SHP77 treated with DMSO at 0.1 percent for 48 hours (cell line): ENCODE measurements around the gene UNC5C.

Source experiments
- DNase-seq: peaks from one replicate; lab custom pipeline; 2025; lab: John Stamatoyannopoulos, UW

Gene UNC5C

GRCh38 chr4:95402299-95402698 lies 146.5 kb downstream of the UNC5C start:
- no peak for DNase-seq

GRCh38 chr4:95398217-95398616 lies 150.6 kb downstream of the UNC5C start:
- no peak for DNase-seq

GRCh38 chr4:95394752-95395306 lies 153.9 kb downstream of the UNC5C start:
- no peak for DNase-seq

GRCh38 chr4:95393821-95394220 lies 155.0 kb downstream of the UNC5C start:
- DNase-seq = no peak

- no peak for DNase-seq
These were observed 159.9 kb downstream of the UNC5C start for GRCh38 chr4:95388911-95389310.

GRCh38 chr4:95387719-95388118 lies 161.1 kb downstream of the UNC5C start:
- no peak for DNase-seq

DNA sequence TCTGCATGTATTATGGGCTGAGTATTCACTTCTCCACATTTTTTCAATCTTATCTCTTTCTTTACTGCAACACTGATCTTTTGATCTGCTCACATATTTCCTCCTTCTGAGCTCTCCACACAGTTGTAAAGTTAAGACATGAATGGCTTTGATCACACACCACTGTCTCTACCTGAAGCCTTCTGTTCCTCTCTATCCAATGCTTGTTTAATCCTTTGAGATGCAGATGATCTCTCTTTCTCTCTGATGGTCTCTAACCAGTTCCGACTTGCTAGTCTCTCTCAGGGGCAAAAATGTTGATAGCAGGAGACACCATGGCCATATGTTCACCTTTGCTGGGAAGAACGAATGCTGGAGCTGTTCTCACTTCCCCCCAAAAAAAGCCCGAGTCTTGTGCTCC lies 162.4 kb downstream of the UNC5C start:
- DNase-seq = no peak

- DNase-seq = no peak
These were observed 166.8 kb downstream of the UNC5C start for GRCh38 chr4:95381843-95382580.

DNA sequence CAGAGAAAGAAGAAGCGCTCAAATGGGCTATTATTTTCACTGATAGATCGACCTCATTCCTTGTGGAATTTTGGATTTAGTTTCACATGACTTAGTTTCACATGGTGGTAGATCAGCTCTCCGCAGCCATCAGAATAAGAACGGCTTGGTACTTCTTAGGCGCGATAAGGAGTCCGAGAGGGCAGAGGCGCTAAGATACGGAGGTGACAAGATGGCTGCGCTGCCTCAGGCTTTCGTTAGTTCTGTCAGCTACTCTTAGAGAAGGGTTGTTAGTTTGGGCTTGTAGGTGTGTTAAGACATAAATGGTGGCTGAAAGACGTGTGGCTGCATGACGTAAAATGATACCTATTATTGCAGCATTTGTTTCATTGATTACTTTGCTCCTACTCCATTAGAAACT lies 169.1 kb downstream of the UNC5C start:
- no peak for DNase-seq

DNA sequence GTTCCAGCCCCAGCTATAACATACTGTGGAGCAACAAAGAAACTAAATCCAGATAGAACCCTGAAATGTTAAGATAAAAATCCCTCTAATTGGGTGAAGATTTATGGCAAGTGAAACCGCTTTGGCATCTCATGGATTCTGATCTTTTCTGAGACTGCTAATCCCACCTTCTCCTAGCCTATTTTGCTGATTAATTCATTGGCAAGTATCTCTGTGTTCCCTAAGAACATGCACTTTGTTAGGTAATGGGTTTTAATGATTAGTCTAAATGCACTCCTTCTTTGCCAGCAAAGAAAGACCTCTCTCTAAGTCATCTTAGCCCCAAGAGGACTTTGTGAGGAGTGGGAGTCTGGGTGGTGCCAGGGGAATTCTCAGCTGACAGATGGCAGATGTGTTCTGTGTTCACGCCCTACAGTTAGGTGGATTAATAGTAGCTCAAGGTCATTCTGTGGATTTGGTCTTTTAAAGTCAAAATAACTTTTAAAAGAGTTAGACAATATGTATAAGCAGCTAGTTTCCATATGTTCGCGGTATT lies 171.3 kb downstream of the UNC5C start:
- DNase-seq = no peak

GRCh38 chr4:95371476-95372224 lies 177.1 kb downstream of the UNC5C start:
- no peak for DNase-seq

GRCh38 chr4:95367824-95368223 lies 180.9 kb downstream of the UNC5C start:
- no peak for DNase-seq

DNA sequence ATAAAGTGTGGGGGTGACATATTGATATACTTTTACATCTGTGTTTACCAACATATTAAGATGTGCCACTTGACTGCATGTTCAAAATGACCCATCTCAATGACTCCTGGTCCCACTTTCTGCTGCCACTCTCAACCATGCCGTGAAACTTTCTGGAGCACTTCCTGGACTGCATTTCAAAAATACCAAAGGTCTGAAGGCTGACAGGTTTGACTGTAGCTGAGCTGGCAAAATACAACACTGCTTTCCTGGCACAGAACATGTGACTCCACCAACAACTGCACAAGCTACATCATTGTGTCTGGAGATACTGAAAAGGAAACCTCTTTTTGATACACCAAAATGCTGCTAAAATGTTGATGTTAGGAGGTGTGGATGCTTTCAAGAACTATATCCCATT lies 184.8 kb downstream of the UNC5C start:
- no peak for DNase-seq

DNA sequence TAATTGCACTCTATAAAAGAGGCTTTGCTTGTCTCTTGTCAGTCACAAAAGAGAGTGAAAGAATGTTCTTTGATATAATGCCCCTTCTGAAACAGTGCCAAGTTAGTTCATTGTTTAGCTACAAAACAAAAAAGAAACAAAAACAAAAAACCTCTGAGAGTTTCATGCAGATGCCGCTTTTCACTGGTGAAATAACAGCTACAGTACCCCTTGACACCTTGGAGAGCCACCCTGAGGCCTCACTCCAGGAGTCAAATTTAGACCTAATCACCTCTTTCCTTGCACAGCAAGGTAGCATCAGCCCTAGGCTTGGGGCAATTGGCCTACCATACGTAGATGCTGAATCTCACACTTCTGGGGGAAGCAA lies 185.2 kb downstream of the UNC5C start:
- no peak for DNase-seq

DNA sequence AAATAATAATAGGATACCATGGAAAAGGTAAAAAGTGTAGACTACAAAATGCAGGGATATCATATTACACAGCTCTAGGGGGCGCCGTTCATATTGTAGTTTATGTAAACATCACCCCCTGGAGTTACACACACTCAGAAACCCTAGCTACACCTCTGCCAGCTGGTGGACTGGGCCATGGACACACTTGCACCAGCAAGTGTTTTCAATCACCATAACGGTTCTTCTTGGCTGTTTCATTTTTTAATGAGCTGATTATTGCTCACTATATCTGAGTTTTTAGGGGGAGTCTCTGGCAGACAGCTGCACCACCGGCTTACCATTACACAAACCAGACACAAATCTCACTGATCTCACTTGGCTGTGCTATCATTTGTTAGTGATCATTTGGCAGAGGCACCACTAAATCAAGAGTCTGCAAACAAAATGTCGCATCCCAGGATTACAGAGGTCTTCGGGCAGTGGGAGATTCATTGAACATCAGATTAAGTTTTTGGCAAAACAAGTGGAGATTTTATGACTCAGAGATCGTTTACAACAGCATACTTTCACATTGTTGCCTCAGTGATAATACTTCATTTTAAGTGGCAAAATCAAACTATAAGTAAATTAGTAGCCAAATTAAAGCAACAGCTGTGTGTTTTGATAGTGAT lies 185.7 kb downstream of the UNC5C start:
- no peak for DNase-seq

DNA sequence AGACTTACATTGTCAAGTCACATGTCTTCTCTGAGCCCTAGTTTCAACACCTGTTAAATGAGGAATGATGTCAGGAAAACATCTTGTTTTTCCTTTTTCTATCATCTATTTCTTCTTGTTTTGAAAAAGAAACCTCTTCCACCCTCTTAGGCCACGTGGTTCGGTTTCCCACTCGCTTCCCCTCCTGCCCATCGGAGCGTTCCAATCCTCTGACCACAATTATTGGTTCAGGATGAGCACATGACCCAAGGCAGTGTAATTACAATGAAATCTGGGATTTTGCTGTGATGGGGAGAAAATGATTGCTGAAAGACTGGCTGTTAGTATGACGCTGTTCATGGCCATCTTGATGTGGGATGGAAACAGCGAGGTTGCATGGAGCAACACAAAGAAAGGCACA lies 186.7 kb downstream of the UNC5C start:
- DNase-seq = no peak

GRCh38 chr4:95361696-95361965 lies 187.1 kb downstream of the UNC5C start:
- DNase-seq = no peak

DNA sequence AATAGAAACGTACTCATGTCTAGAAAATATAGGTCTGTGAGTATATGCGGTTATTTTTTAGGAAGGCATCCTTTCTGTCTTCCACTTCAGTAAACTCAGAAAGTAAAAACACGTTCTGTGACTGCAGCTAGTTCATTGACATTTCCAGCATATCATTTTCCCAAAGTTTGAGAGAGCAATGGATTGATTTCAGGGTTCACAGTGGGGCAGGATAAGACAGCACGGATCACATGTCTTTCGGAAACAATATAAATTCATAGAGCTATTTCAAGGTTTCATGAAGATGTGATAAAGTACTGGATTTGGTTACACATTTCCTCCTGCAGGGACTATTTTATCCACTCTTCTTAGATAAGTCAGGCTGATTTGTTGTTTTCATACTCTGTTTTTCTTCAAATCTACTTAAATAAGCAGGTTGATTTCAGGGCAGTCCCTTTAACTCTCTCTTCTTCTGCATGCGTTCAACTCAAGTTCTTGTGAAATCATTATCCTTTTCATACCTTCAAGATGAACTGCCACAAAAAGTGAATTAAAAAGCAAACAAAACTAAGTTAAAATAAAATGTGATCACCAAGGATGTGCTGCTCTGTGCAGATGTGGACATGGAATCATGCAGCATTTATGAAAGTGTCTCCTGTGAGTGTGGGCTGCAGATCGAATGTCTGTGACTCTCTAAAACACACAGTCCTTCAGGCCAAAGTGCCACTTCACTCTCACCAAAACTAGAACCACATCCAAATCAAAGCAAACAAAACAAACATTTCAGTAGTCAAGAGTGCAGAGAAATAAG lies 187.7 kb downstream of the UNC5C start:
- DNase-seq = no peak

GRCh38 chr4:95360256-95360903 lies 188.4 kb downstream of the UNC5C start:
- no peak for DNase-seq

DNA sequence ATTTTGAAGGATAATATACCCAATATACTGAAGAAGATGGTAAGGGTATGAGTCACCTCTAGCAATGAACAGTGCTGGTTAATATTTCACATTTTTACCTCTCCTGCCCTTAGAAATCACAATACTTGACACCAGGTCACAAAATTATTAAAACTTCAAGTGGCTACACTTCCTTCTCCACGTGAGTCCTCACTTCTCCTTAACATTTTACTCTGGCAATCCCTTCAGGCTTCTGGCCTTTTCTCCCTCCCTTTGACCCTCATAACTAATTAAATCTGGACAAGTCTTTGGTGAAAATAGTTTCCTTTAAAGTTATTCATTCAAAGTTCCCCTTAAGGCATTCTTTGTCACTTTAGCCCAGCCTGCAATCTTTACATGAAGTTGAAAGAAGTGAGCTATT lies 190.4 kb downstream of the UNC5C start:
- DNase-seq = no peak

GRCh38 chr4:95355021-95355420 lies 193.8 kb downstream of the UNC5C start:
- no peak for DNase-seq

DNA sequence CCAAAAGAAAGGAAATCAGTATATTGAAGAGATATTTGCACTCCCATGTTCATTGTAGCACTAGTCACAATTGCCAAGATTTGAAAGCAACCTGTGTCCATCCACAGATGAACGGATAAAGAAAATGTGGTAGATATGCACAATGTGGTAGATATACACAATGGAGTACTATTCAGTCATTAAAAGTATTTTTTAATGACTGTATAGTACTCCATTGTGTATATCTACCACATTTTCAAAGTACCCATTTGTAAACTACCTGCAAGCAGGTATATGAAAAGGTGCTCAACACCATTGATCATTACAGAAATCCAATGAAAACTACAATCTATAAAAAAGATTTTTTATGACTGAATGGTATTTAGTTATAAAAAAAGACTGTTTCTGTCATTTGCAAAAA lies 200.4 kb downstream of the UNC5C start:
- no peak for DNase-seq
